Neuron (in vitro differentiated cells): ENCODE results near the gene TENM4.

Source experiments
- H2AFZ ChIP-seq: one replicate; pipeline ENCODE4 v1.6.1; 2013; ENCODE audit warnings: low read depth, mild to moderate bottlenecking, inconsistent platforms, low read length, moderate library complexity
- H3K27me3 ChIP-seq: one replicate; pipeline ENCODE4 v1.6.1; 2013; ENCODE audit warnings: low read length; ENCODE audit not compliant: insufficient read depth
- H3K36me3 ChIP-seq: one replicate; pipeline ENCODE4 v1.6.1; 2013; ENCODE audit warnings: low read length; ENCODE audit not compliant: insufficient read depth
- H3K4me1 ChIP-seq: one replicate; pipeline ENCODE4 v1.6.1; 2013; ENCODE audit warnings: low read length; ENCODE audit not compliant: insufficient read depth
- H3K4me3 ChIP-seq: 2 replicates; pipeline ENCODE4 v1.5.1; 2013; ENCODE audit warnings: mild to moderate bottlenecking, low read length, moderate library complexity
- H3K9me3 ChIP-seq: one replicate; pipeline ENCODE4 v1.6.1; 2013; ENCODE audit warnings: low read length

TENM4 gene

GRCh38 chr11:79363861-79364378 lies 76.9 kb downstream of the TENM4 start:
- Histone ChIP-seq H3K27me3 (no peaks in the 10 kb centered on the region), H2AFZ (no peak overlapping the region), H3K4me3 (no peak overlapping the region), H3K4me1 (no peaks in the 10 kb centered on the region), H3K36me3 (no peaks in the 10 kb centered on the region), H3K9me3 (no peaks in the 10 kb centered on the region)

GRCh38 chr11:79363256-79363655 lies 77.6 kb downstream of the TENM4 start:
- no peak overlapping the region for H3K4me3 ChIP-seq
- H3K9me3 ChIP-seq = no peaks in the 10 kb centered on the region
- no peak overlapping the region for H2AFZ ChIP-seq
- H3K36me3 ChIP-seq = no peaks in the 10 kb centered on the region
- no peaks in the 10 kb centered on the region for H3K4me1 ChIP-seq
- no peaks in the 10 kb centered on the region for H3K27me3 ChIP-seq

- no peaks in the 10 kb centered on the region for H3K27me3 ChIP-seq
- no peaks in the 10 kb centered on the region for H3K36me3 ChIP-seq
- H3K9me3 ChIP-seq = no peaks in the 10 kb centered on the region
- H3K4me3 ChIP-seq = no peak overlapping the region
- no peaks in the 10 kb centered on the region for H3K4me1 ChIP-seq
- no peak overlapping the region for H2AFZ ChIP-seq
Measured at GRCh38 chr11:79362821-79363220, 78.0 kb downstream of the TENM4 start.

GRCh38 chr11:79362206-79362757 lies 78.5 kb downstream of the TENM4 start:
- Histone ChIP-seq H3K4me1 (no peaks in the 10 kb centered on the region), H2AFZ (no peak overlapping the region), H3K36me3 (no peaks in the 10 kb centered on the region), H3K4me3 (no peak overlapping the region), H3K9me3 (no peaks in the 10 kb centered on the region), H3K27me3 (no peaks in the 10 kb centered on the region)

- Histone ChIP-seq H3K36me3 (no peaks in the 10 kb centered on the region), H3K27me3 (no peaks in the 10 kb centered on the region), H3K4me3 (no peak overlapping the region), H3K4me1 (no peaks in the 10 kb centered on the region), H2AFZ (no peak overlapping the region), H3K9me3 (no peaks in the 10 kb centered on the region)
Measured at GRCh38 chr11:79358258-79358657, 82.6 kb downstream of the TENM4 start.

GRCh38 chr11:79353706-79354105 lies 87.1 kb downstream of the TENM4 start:
- Histone ChIP-seq H3K9me3 (no peaks in the 10 kb centered on the region), H3K27me3 (no peaks in the 10 kb centered on the region), H2AFZ (no peak overlapping the region), H3K4me1 (peaks cover 8% of the 10 kb centered on the region), H3K4me3 (no peak overlapping the region), H3K36me3 (no peaks in the 10 kb centered on the region)

GRCh38 chr11:79352349-79352703 lies 88.5 kb downstream of the TENM4 start:
- H3K4me3 ChIP-seq = no peak overlapping the region
- H3K27me3 ChIP-seq = no peaks in the 10 kb centered on the region
- H3K36me3 ChIP-seq = no peaks in the 10 kb centered on the region
- no peak overlapping the region for H2AFZ ChIP-seq
- peaks cover 8% of the 10 kb centered on the region for H3K4me1 ChIP-seq
- H3K9me3 ChIP-seq = no peaks in the 10 kb centered on the region

GRCh38 chr11:79348976-79349682 lies 91.7 kb downstream of the TENM4 start:
- no peaks in the 10 kb centered on the region for H3K9me3 ChIP-seq
- H3K4me3 ChIP-seq = no peak overlapping the region
- H3K27me3 ChIP-seq = no peaks in the 10 kb centered on the region
- H3K4me1 ChIP-seq = peaks cover 8% of the 10 kb centered on the region
- no peaks in the 10 kb centered on the region for H3K36me3 ChIP-seq
- no peak overlapping the region for H2AFZ ChIP-seq

- Histone ChIP-seq H3K9me3 (no peaks in the 10 kb centered on the region), H2AFZ (no peak overlapping the region), H3K36me3 (no peaks in the 10 kb centered on the region), H3K4me1 (no peaks in the 10 kb centered on the region), H3K27me3 (no peaks in the 10 kb centered on the region), H3K4me3 (no peak overlapping the region)
Measured at GRCh38 chr11:79346021-79346420, 94.8 kb downstream of the TENM4 start.

- H3K27me3 ChIP-seq = no peaks in the 10 kb centered on the region
- no peaks in the 10 kb centered on the region for H3K36me3 ChIP-seq
- no peak overlapping the region for H3K4me3 ChIP-seq
- no peak overlapping the region for H2AFZ ChIP-seq
- no peaks in the 10 kb centered on the region for H3K9me3 ChIP-seq
- no peaks in the 10 kb centered on the region for H3K4me1 ChIP-seq
Measured at GRCh38 chr11:79344753-79345294, 96.0 kb downstream of the TENM4 start.

- H3K9me3 ChIP-seq = no peaks in the 10 kb centered on the region
- H3K4me1 ChIP-seq = no peaks in the 10 kb centered on the region
- no peaks in the 10 kb centered on the region for H3K27me3 ChIP-seq
- no peak overlapping the region for H2AFZ ChIP-seq
- no peak overlapping the region for H3K4me3 ChIP-seq
- H3K36me3 ChIP-seq = peaks cover 2% of the 10 kb centered on the region
Measured at GRCh38 chr11:79342686-79343085, 98.1 kb downstream of the TENM4 start.

GRCh38 chr11:79342236-79342635 lies 98.6 kb downstream of the TENM4 start:
- no peaks in the 10 kb centered on the region for H3K9me3 ChIP-seq
- no peaks in the 10 kb centered on the region for H3K4me1 ChIP-seq
- H3K36me3 ChIP-seq = peaks cover 2% of the 10 kb centered on the region
- H3K4me3 ChIP-seq = no peak overlapping the region
- no peaks in the 10 kb centered on the region for H3K27me3 ChIP-seq
- no peak overlapping the region for H2AFZ ChIP-seq

GRCh38 chr11:79340535-79340934 lies 100.3 kb downstream of the TENM4 start:
- Histone ChIP-seq H3K9me3 (no peaks in the 10 kb centered on the region), H3K36me3 (peaks cover 2% of the 10 kb centered on the region), H2AFZ (no peak overlapping the region), H3K27me3 (no peaks in the 10 kb centered on the region), H3K4me3 (no peak overlapping the region), H3K4me1 (no peaks in the 10 kb centered on the region)
